ENCODE results near the gene ABCC3.

The ABCC3 gene

GRCh38 chr17:50604513-50604912, 30.2 kb upstream of the ABCC3 start:
- DNase-seq (ENCODE audit: low spot score) = no peak

GRCh38 chr17:50605429-50605828, 29.3 kb upstream of the ABCC3 start:
- DNase-seq (ENCODE audit: low spot score) = no peak

GRCh38 chr17:50607522-50608175, 27.0 kb upstream of the ABCC3 start:
- no peak for DNase-seq (ENCODE audit: low spot score)

GRCh38 chr17:50608700-50609379, 25.8 kb upstream of the ABCC3 start:
- DNase-seq (ENCODE audit: low spot score) = no peak

- DNase-seq (ENCODE audit: low spot score) = no peak
Observed at GRCh38 chr17:50609380-50610074, 25.2 kb upstream of the ABCC3 start.

GRCh38 chr17:50611634-50612033, 23.0 kb upstream of the ABCC3 start:
- no peak for DNase-seq (ENCODE audit: low spot score)

GRCh38 chr17:50612281-50612680, 22.4 kb upstream of the ABCC3 start:
- no peak for DNase-seq (ENCODE audit: low spot score)

GRCh38 chr17:50613007-50613992, 21.4 kb upstream of the ABCC3 start:
- DNase-seq (ENCODE audit: low spot score) = no peak

- DNase-seq (ENCODE audit: low spot score) = no peak
Observed at GRCh38 chr17:50614471-50615051, 20.1 kb upstream of the ABCC3 start.

- DNase-seq (ENCODE audit: low spot score) = no peak
Observed at GRCh38 chr17:50615828-50616227, 18.9 kb upstream of the ABCC3 start.

GRCh38 chr17:50618300-50618699, 16.4 kb upstream of the ABCC3 start:
- DNase-seq (ENCODE audit: low spot score) = no peak

- no peak for DNase-seq (ENCODE audit: low spot score)
Observed at GRCh38 chr17:50618941-50619340, 15.7 kb upstream of the ABCC3 start.

GRCh38 chr17:50619489-50619888, 15.2 kb upstream of the ABCC3 start:
- DNase-seq (ENCODE audit: low spot score) = no peak

GRCh38 chr17:50620237-50620636, 14.4 kb upstream of the ABCC3 start:
- no peak for DNase-seq (ENCODE audit: low spot score)

GRCh38 chr17:50620858-50621257, 13.8 kb upstream of the ABCC3 start:
- no peak for DNase-seq (ENCODE audit: low spot score)

- DNase-seq (ENCODE audit: low spot score) = no peak
Observed at GRCh38 chr17:50621574-50622031, 13.1 kb upstream of the ABCC3 start.

GRCh38 chr17:50624321-50624934, 10.3 kb upstream of the ABCC3 start:
- DNase-seq (ENCODE audit: low spot score) = no peak

GRCh38 chr17:50625032-50625871, 9.4 kb upstream of the ABCC3 start:
- DNase-seq (ENCODE audit: low spot score) = no peak

- DNase-seq (ENCODE audit: low spot score) = peak; percentile 40
Observed at GRCh38 chr17:50626037-50626574, 8.6 kb upstream of the ABCC3 start.

Measured in COLO829 (cell line).